Mammary epithelial cell (primary cell): Measurements from ENCODE around the gene CHAT.

Source experiments
- EZH2 ChIP-seq: IDR thresholded peaks from 2 replicates; pipeline ENCODE4 v1.6.1; 2012; ENCODE audit warnings: low read length, inconsistent platforms, borderline replicate concordance
- TF ChIP-seq, protein P1 (sequence below), 2 donors: IDR thresholded peaks in 1 of 2; conservative IDR thresholded peaks in 1 of 2; 2 replicates each; pipeline ENCODE4 v1.5.1; 2011 to 2012; ENCODE audit warnings: inconsistent platforms in 2 of 2, low read length in 2 of 2, mild to moderate bottlenecking in 2 of 2, control low read depth in 1 of 2, low read depth in 1 of 2; ENCODE audit not compliant: insufficient read depth in 1 of 2; ENCODE audit errors: extremely low read depth in 1 of 2

DNA sequence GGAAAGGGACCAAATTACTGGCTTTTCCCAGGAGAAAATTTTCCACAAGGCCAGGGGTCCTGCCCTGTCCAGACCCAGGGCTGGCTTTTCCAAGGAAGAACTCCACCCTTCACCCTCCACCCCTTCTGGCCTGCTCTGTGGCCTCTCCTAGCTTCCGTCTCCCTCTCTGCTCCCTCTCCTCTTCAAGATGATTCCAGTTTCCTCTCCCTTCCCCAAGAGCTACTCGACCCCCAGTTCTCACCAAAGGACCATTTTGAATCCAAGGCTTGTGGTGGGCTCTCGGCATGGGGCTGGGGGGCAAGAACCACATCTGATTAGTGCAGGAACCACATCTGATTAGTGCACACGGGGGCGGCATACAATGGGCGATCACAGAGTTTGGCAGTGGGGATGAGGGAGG is 7.7 kb downstream of the CHAT start:
- TF ChIP-seq, protein P1, sequence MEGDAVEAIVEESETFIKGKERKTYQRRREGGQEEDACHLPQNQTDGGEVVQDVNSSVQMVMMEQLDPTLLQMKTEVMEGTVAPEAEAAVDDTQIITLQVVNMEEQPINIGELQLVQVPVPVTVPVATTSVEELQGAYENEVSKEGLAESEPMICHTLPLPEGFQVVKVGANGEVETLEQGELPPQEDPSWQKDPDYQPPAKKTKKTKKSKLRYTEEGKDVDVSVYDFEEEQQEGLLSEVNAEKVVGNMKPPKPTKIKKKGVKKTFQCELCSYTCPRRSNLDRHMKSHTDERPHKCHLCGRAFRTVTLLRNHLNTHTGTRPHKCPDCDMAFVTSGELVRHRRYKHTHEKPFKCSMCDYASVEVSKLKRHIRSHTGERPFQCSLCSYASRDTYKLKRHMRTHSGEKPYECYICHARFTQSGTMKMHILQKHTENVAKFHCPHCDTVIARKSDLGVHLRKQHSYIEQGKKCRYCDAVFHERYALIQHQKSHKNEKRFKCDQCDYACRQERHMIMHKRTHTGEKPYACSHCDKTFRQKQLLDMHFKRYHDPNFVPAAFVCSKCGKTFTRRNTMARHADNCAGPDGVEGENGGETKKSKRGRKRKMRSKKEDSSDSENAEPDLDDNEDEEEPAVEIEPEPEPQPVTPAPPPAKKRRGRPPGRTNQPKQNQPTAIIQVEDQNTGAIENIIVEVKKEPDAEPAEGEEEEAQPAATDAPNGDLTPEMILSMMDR (conservative IDR thresholded peaks at IDR 0.05 in 1 of 2, IDR thresholded peaks at IDR 0.05 in 1 of 2; ENCODE audit: extremely low read depth in 1 of 2, insufficient read depth in 1 of 2, low read depth in 1 of 2, low read length in 2 of 2): no peak
- no peak for TF ChIP-seq EZH2
